ENCODE data around the gene EMC8.

The EMC8 gene

DNA sequence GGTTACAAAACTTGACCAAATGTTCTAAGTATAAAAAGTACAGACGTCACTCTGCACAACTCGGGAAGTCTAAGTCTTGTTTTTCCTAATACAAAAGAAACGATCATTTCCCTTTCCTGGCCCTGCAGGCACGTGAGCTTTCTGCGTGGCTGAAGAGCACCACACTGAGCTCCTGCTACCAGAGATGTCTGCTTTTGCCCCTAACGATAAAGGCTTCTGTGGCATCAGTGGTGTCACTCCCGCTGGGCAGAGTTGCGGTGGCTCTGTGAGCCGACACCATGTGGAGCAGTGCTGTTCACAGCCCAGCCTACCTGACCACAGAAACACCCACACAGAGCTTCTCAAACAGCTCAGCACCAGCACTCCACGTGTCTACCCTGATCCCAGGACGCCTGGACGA is 20.5 kb downstream of the EMC8 start:
- H3K36me3 ChIP-seq (ENCODE audit: control insufficient read depth, low read depth, low read length), result peaks cover 48% of the 10 kb centered on the region
- H3K9ac ChIP-seq (ENCODE audit: low read length), result no peak overlapping the region
- no peak overlapping the region for H3K27ac ChIP-seq (ENCODE audit: low read length)
- no peaks in the 10 kb centered on the region for H3K27me3 ChIP-seq (ENCODE audit: control insufficient read depth, insufficient read depth, low read length)
- H3K4me1 ChIP-seq (ENCODE audit: control insufficient read depth, low read depth, low read length), result no peaks in the 10 kb centered on the region
- no peaks in the 10 kb centered on the region for H3K9me3 ChIP-seq (ENCODE audit: control insufficient read depth, low read depth, low read length)
- H3K4me3 ChIP-seq (ENCODE audit: low read length), result no peak overlapping the region

DNA sequence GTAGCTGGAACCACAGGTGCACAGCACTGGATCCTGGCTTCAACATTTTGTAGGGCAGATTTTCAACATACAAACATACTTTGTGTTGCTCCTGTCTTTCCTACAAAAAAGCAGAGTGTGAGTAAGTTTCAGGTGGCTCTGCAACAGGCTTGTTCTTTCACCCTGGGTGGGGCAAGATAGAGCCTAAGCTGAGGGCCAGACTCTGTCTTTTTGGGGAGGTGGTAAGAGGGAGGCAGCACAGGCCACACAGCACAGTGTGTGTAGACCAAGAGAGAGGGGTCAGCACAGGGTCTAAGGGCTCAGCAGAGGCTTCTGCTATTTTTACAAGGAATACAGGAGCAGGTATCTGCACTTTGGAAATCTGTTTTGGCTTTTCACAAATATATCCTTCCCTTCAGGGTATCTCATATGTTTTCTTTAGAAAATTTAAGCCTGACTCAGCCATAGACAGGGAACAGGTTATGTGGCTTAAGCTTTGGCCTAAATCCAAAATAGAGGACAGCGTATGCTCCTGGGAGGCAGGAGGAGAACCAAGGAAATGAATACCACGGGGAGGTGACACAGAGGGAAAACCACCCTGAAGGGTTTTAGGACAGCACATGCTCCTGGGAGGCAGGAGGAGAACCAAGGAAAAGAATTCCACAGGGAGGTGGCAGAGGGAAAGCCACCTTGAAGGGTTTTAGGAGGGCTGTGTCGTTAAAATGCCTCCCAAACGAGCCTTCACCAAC is 21.6 kb downstream of the EMC8 start:
- Histone ChIP-seq H3K4me1 (ENCODE audit: control insufficient read depth, low read depth, low read length) (no peaks in the 10 kb centered on the region), H3K4me3 (ENCODE audit: low read length) (no peak overlapping the region), H3K9me3 (ENCODE audit: control insufficient read depth, low read depth, low read length) (no peaks in the 10 kb centered on the region), H3K27me3 (ENCODE audit: control insufficient read depth, insufficient read depth, low read length) (no peaks in the 10 kb centered on the region), H3K36me3 (ENCODE audit: control insufficient read depth, low read depth, low read length) (peaks cover 45% of the 10 kb centered on the region), H3K9ac (ENCODE audit: low read length) (no peak overlapping the region), H3K27ac (ENCODE audit: low read length) (no peak overlapping the region)

DNA sequence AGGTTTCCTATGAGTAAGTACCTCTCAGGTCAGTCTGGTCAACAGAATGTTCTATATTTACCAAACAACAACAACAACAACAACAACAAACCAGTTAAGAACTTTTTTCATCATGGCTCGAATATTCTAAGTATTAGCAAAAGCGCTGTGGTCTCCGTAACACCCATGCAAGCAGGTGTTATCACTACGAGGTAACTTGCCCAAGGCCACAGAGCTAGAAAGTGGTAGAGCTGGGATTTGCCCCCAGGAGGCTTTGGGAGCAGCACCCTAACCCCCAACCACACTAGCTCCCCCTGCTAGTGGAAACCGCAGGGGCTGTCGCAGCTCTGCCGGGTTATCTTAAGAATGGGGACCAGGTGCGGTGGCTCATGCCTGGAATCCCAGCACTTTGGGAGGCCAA is 24.5 kb downstream of the EMC8 start:
- Histone ChIP-seq H3K9me3 (ENCODE audit: control insufficient read depth, low read depth, low read length) (no peaks in the 10 kb centered on the region), H3K4me1 (ENCODE audit: control insufficient read depth, low read depth, low read length) (no peaks in the 10 kb centered on the region), H3K36me3 (ENCODE audit: control insufficient read depth, low read depth, low read length) (peaks cover 28% of the 10 kb centered on the region), H3K4me3 (ENCODE audit: low read length) (no peak overlapping the region), H3K27ac (ENCODE audit: low read length) (no peak overlapping the region), H3K27me3 (ENCODE audit: control insufficient read depth, insufficient read depth, low read length) (no peaks in the 10 kb centered on the region), H3K9ac (ENCODE audit: low read length) (no peak overlapping the region)

DNA sequence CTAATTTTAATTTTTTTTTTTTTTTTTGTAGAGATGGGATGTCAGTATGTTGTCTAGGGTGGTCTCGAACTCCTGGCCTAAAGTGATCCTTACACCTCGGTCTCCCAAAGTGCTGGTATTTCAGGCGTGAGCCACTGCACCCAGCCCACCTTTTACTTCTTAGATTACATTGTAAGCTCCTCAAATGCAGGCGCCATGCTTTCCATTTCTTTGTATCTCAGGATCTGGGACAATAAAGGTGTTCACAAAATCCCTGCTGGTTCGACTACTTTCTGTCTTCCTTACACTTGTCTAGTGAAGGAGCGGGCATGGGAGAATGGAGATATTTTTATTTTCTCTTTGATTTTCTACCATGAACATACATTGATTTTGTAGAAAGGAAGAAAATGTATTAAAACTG is 25.2 kb downstream of the EMC8 start:
- no peaks in the 10 kb centered on the region for H3K27me3 ChIP-seq (ENCODE audit: control insufficient read depth, insufficient read depth, low read length)
- H3K9ac ChIP-seq (ENCODE audit: low read length), result no peak overlapping the region
- no peaks in the 10 kb centered on the region for H3K9me3 ChIP-seq (ENCODE audit: control insufficient read depth, low read depth, low read length)
- no peaks in the 10 kb centered on the region for H3K4me1 ChIP-seq (ENCODE audit: control insufficient read depth, low read depth, low read length)
- H3K4me3 ChIP-seq (ENCODE audit: low read length), result no peak overlapping the region
- H3K27ac ChIP-seq (ENCODE audit: low read length), result no peak overlapping the region
- peaks cover 21% of the 10 kb centered on the region for H3K36me3 ChIP-seq (ENCODE audit: control insufficient read depth, low read depth, low read length)

DNA sequence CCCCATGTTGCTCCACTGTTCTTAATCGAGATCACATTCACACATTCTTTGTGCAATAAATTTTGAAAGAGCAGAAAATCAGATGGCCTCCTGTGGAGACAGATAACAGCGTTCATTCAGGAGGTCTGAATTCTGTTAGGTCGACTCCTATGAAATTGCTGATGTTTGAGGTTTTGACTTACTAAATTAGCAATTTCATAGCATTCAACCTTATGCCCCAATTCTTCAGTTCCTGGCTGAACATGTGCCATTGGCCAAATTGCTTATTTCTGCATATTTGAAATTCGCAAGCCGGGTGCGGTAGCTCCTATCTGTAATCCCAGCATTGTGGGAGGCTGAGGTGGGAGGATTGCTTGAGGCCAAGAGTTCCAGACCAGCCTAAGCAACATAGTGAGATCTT is 26.3 kb downstream of the EMC8 start:
- Histone ChIP-seq H3K4me1 (ENCODE audit: control insufficient read depth, low read depth, low read length) (peaks cover 5% of the 10 kb centered on the region), H3K36me3 (ENCODE audit: control insufficient read depth, low read depth, low read length) (peaks cover 10% of the 10 kb centered on the region)

DNA sequence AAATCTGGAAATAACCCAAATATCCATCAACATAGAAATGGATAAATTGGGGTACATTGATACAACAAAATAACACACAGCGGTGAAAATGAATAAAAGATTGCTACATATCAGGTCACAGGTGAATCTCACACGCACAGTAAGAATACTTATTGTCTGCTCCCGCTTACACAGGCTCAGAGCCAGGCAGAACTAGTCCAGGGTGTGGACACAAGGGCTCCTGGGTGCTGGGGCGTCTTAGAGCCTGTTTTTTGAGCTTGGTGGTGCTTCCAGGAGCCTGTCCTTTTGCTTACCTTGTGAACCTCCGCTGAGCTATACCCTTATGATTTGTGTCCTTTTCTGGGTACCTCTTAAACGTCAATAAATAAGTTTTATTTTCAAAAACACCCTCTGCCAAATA is 28.6 kb downstream of the EMC8 start:
- no peak overlapping the region for H3K27ac ChIP-seq (ENCODE audit: low read length)
- H3K9me3 ChIP-seq (ENCODE audit: control insufficient read depth, low read depth, low read length), result no peaks in the 10 kb centered on the region
- peaks cover 11% of the 10 kb centered on the region for H3K4me1 ChIP-seq (ENCODE audit: control insufficient read depth, low read depth, low read length)
- H3K9ac ChIP-seq (ENCODE audit: low read length), result no peak overlapping the region
- H3K27me3 ChIP-seq (ENCODE audit: control insufficient read depth, insufficient read depth, low read length), result no peaks in the 10 kb centered on the region
- no peaks in the 10 kb centered on the region for H3K36me3 ChIP-seq (ENCODE audit: control insufficient read depth, low read depth, low read length)
- H3K4me3 ChIP-seq (ENCODE audit: low read length), result no peak overlapping the region

More for the DNA sequence above, 26.3 kb downstream of the EMC8 start:
- H3K9me3 ChIP-seq (ENCODE audit: control insufficient read depth, low read depth, low read length), result no peaks in the 10 kb centered on the region
- H3K9ac ChIP-seq (ENCODE audit: low read length), result no peak overlapping the region
- H3K27me3 ChIP-seq (ENCODE audit: control insufficient read depth, insufficient read depth, low read length), result no peaks in the 10 kb centered on the region
- no peak overlapping the region for H3K27ac ChIP-seq (ENCODE audit: low read length)
- H3K4me3 ChIP-seq (ENCODE audit: low read length), result no peak overlapping the region

DNA sequence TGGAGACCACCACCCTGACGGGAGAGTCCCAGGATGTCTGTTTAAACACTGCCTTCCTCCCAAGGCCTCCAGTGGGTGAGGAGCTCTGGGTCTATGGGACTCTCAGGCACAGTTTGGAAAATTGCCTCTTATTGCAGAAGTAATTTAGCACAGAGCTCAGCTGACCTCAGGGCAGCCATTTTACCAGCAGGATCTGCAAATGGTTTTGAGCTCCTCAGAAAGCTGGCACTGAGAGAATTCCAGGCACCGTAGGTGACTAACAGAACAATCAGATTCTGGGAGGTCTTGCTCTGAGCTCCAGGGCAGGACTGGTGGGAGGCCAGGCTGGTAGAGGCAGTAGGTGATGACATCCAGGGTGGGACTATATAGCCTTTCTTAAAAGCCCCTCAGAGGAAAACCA is 31.1 kb downstream of the EMC8 start:
- Histone ChIP-seq H3K9ac (ENCODE audit: low read length) (no peak overlapping the region), H3K4me3 (ENCODE audit: low read length) (no peak overlapping the region), H3K9me3 (ENCODE audit: control insufficient read depth, low read depth, low read length) (no peaks in the 10 kb centered on the region), H3K27me3 (ENCODE audit: control insufficient read depth, insufficient read depth, low read length) (no peaks in the 10 kb centered on the region), H3K27ac (ENCODE audit: low read length) (no peak overlapping the region), H3K36me3 (ENCODE audit: control insufficient read depth, low read depth, low read length) (no peaks in the 10 kb centered on the region), H3K4me1 (ENCODE audit: control insufficient read depth, low read depth, low read length) (peaks cover 17% of the 10 kb centered on the region)

DNA sequence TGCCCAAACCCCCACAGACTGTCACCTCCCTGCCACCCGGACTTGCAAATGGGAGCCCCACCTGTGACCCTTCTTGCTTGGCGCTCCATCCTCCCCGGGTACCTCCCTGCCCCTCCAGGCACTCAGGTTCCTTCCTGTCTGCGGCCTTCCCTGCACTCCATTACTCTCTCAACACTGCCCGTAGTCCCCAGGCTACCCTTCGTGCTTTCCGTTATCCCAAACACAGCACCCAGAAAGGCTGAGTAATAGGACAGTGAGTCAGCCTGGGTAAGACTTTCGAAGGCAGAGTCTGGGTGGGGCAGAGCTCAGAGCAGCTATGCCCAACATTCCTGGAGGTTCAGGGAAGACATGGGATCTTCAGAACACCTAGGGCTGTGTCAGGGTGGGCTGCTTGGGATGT is 31.8 kb downstream of the EMC8 start:
- Histone ChIP-seq H3K4me1 (ENCODE audit: control insufficient read depth, low read depth, low read length) (peaks cover 17% of the 10 kb centered on the region), H3K9me3 (ENCODE audit: control insufficient read depth, low read depth, low read length) (no peaks in the 10 kb centered on the region), H3K36me3 (ENCODE audit: control insufficient read depth, low read depth, low read length) (no peaks in the 10 kb centered on the region), H3K27ac (ENCODE audit: low read length) (no peak overlapping the region), H3K4me3 (ENCODE audit: low read length) (no peak overlapping the region), H3K27me3 (ENCODE audit: control insufficient read depth, insufficient read depth, low read length) (no peaks in the 10 kb centered on the region), H3K9ac (ENCODE audit: low read length) (no peak overlapping the region)

DNA sequence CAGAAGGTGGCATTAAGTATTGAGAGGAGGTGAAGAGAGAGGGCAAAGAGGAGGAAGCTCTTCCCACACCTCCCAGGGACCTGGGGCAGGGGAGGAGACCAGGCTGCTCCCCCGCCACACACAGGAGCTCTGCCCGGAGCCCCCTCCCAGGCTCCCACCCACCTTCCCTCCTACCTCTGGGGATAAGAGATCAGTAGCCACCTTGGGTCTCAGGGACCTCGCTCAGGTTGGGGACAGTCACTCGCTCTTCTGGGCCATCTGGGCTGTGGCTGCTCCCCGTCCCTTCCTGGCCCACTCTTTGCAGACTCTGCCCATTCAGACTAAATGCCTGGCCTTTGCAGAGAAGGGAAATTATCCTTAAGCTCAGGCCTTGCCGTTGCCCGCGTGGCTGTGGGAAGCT is 33.6 kb downstream of the EMC8 start:
- Histone ChIP-seq H3K27me3 (ENCODE audit: control insufficient read depth, insufficient read depth, low read length) (no peaks in the 10 kb centered on the region), H3K36me3 (ENCODE audit: control insufficient read depth, low read depth, low read length) (no peaks in the 10 kb centered on the region), H3K4me1 (ENCODE audit: control insufficient read depth, low read depth, low read length) (peaks cover 17% of the 10 kb centered on the region), H3K4me3 (ENCODE audit: low read length) (no peak overlapping the region), H3K27ac (ENCODE audit: low read length) (no peak overlapping the region), H3K9ac (ENCODE audit: low read length) (no peak overlapping the region), H3K9me3 (ENCODE audit: control insufficient read depth, low read depth, low read length) (no peaks in the 10 kb centered on the region)

DNA sequence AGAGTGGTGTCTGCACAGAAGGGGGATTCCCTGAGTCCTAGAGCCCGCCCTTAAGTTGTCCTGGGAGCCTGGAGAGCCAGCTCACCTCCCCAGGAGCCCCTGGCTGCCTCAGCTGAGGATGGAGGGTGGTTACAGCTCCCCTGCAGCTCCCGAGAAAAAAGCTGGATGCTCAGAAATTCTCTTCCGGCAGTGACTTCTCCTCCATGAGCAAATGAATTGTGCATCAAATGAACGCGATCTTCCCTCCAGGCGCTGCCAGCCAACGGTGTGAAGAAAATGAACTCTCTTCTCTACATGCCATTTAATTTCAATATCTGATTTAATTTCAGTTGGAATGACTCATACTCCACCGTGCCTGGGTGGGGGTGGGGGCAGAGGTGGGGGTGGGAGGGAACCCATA is 34.1 kb downstream of the EMC8 start:
- Histone ChIP-seq H3K27me3 (ENCODE audit: control insufficient read depth, insufficient read depth, low read length) (no peaks in the 10 kb centered on the region), H3K36me3 (ENCODE audit: control insufficient read depth, low read depth, low read length) (no peaks in the 10 kb centered on the region), H3K9me3 (ENCODE audit: control insufficient read depth, low read depth, low read length) (no peaks in the 10 kb centered on the region), H3K4me1 (ENCODE audit: control insufficient read depth, low read depth, low read length) (peaks cover 17% of the 10 kb centered on the region), H3K9ac (ENCODE audit: low read length) (no peak overlapping the region), H3K27ac (ENCODE audit: low read length) (no peak overlapping the region), H3K4me3 (ENCODE audit: low read length) (no peak overlapping the region)

DNA sequence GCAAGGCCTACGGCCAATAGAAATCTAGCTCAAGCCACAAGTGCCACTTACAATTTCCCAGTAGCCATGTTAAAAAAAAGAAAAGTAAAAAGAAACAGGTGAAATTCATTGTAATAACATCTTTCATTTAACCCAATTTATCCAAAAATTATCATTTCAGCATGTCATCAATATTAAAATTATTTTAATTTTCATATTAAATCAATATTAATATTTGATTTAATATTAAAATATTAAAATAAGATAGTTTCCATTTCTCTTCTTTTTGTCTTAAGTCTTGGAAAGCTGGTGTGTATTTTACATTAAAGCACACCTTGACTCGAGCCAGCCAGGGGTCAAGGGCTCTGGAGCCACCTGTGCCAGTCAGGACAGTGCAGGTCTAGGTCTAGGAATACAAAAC is 35.7 kb downstream of the EMC8 start:
- Histone ChIP-seq H3K4me3 (ENCODE audit: low read length) (no peak overlapping the region), H3K9me3 (ENCODE audit: control insufficient read depth, low read depth, low read length) (no peaks in the 10 kb centered on the region), H3K27ac (ENCODE audit: low read length) (no peak overlapping the region), H3K9ac (ENCODE audit: low read length) (no peak overlapping the region), H3K36me3 (ENCODE audit: control insufficient read depth, low read depth, low read length) (no peaks in the 10 kb centered on the region), H3K27me3 (ENCODE audit: control insufficient read depth, insufficient read depth, low read length) (no peaks in the 10 kb centered on the region), H3K4me1 (ENCODE audit: control insufficient read depth, low read depth, low read length) (peaks cover 17% of the 10 kb centered on the region)

DNA sequence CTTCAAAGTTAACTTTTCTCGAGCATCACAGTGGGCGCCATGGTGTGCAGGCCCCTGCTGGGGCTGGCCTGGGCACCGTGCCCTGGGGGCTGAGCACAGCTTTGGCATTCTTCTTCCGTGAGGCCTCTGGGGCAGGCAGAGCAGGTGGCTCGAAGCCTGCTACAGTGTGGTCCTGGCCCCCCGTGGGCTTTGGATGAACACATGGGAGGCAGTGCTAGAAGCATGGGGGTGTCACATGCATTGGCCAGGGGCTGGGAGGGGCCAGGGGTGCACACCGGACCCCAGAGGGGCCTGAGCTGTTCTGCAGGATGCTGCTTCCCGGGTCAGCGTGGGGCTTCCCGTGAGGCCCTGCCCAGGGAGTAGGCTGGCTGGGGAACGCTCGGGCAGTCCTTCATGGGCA is 36.4 kb downstream of the EMC8 start:
- Histone ChIP-seq H3K4me1 (ENCODE audit: control insufficient read depth, low read depth, low read length) (peaks cover 12% of the 10 kb centered on the region), H3K27ac (ENCODE audit: low read length) (no peak overlapping the region), H3K9me3 (ENCODE audit: control insufficient read depth, low read depth, low read length) (no peaks in the 10 kb centered on the region), H3K27me3 (ENCODE audit: control insufficient read depth, insufficient read depth, low read length) (no peaks in the 10 kb centered on the region), H3K36me3 (ENCODE audit: control insufficient read depth, low read depth, low read length) (no peaks in the 10 kb centered on the region), H3K9ac (ENCODE audit: low read length) (no peak overlapping the region), H3K4me3 (ENCODE audit: low read length) (no peak overlapping the region)

All from iPS-18a (cell line).